ENCODE measurements around the gene TRAPPC3L. TPM values are rescaled to one million over a fixed set of nuclear protein-coding genes. Genes with fewer than 3 reads are reported as not detected.

Gene TRAPPC3L
- total RNA-seq (2014; rRNA removed; shearing (Covaris generic)), result not detected in 2 replicates

DNA sequence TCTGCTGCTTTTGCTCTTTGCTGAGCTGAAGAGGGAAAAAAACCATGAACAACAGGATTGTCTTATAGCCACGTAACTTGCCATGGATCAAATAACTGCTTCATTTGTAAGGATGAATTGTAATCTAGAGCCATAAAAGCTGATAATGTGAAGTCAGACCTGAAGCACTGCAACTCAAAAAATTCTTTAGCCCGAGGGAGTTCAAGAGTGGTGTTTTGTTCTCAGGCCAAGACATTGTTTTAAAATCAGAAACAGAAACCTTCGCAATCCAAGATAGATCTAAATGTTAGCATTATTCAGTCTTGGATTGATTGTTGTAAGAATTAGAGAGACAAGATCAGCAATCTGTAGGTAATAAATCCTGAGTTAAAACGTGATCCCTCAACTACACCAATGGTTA lies at the start of gene TRAPPC3L:
TRAPPC3L (minus strand) TSS at position 34 of the 400 bp plus-strand sequence. CDS start 170 bp downstream, outside the sequence.
- DNase-seq, result no peak
- Histone ChIP-seq H3K36me3 (replicated peaks; ENCODE audit: control insufficient read depth, insufficient read depth, low read length) (no peaks in the 10 kb centered on the region), H3K4me3 (ENCODE audit: insufficient read depth, low read depth, low read length) (no peak within 1 kb of the TSS), H3K27me3 (ENCODE audit: control insufficient read depth, insufficient read depth, low read length) (no peaks in the 10 kb centered on the region)

DNA sequence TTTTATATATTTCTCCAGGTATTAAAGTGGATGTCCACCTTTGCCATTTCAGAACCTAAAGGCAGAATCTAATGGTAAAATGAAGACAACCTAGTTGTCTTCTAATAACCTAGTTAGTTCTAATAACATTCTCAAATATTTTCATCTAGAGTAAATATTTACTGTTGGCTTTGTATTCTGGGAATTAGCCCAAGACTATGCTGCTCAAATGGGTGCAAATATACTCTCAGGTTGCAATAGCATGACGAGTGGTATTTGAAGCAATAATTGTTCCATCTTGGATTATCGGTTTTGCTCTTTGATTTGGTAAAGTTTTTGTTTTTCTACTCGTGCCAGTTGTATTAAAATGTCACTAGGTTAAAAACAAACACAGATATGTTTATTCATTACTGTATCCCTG lies 49.8 kb upstream of the TRAPPC3L start:
- peaks cover 7% of the 10 kb centered on the region for H3K36me3 ChIP-seq (replicated peaks; ENCODE audit: control insufficient read depth, insufficient read depth, low read length)
- no peak overlapping the region for H3K4me3 ChIP-seq (ENCODE audit: insufficient read depth, low read depth, low read length)
- H3K27me3 ChIP-seq (ENCODE audit: control insufficient read depth, insufficient read depth, low read length), result no peaks in the 10 kb centered on the region
- no peak for DNase-seq

DNA sequence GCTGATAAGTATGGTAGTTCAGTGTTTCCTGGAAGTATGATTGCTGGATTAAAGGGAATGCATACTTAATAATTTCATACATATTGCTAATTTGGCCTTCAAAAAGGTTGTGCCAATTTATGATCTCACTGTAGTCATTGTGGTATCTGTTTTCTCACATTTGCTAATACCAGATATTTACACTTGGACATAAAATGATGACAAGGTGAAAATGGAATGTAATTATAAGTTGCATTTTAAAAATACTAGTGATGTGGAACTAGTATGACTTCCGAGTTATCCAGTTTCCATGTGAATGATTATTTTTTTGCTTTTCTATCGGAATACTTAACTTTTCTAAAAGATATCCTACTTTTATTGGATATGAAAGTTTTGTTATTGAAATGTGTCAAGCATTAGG lies 41.3 kb upstream of the TRAPPC3L start:
- H3K4me3 ChIP-seq (ENCODE audit: insufficient read depth, low read depth, low read length), result no peak overlapping the region
- no peak for DNase-seq
- no peaks in the 10 kb centered on the region for H3K27me3 ChIP-seq (ENCODE audit: control insufficient read depth, insufficient read depth, low read length)
- peaks cover 1% of the 10 kb centered on the region for H3K36me3 ChIP-seq (replicated peaks; ENCODE audit: control insufficient read depth, insufficient read depth, low read length)

DNA sequence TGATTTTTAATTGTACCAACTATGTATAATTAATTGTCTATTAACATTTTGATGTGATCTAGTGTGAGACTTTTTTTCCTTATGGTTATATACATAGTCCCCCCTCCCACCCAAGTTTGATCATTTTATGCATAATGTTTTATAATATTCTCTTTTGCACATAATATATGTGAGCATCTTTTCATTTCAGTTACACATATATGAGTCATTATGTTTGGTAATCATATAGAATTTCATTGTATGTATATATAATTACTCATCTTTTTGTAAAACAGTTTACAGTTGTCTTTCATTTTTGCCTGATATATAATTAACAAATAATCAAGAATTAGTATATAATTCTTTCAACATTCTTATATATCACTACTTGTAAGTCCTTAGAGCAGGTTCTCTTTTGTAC lies 40.8 kb upstream of the TRAPPC3L start:
- Histone ChIP-seq H3K36me3 (replicated peaks; ENCODE audit: control insufficient read depth, insufficient read depth, low read length) (peaks cover 1% of the 10 kb centered on the region), H3K4me3 (ENCODE audit: insufficient read depth, low read depth, low read length) (no peak overlapping the region), H3K27me3 (ENCODE audit: control insufficient read depth, insufficient read depth, low read length) (no peaks in the 10 kb centered on the region)
- no peak for DNase-seq

DNA sequence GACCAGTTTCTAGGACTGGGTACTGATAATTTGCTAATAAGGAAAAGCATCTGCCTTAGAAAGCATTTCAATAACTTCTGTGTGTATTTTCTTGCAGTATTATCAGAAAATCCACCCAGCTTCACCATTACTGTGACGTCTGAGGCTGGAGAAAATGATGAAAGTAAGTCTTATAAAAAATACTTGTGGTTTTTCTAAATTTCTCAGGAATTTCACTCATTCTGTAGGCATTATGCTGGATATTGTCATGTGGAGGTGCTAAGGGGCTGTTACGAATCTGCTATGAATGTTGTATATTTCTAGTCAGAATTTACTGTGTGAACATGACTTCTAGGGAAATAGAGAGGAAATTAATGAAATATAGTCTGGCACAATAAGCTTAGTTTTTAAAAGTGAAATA lies 34.7 kb upstream of the TRAPPC3L start:
- H3K27me3 ChIP-seq (ENCODE audit: control insufficient read depth, insufficient read depth, low read length), result no peaks in the 10 kb centered on the region
- no peaks in the 10 kb centered on the region; the same call in none of the 2 replicates for H3K36me3 ChIP-seq (replicated peaks; ENCODE audit: control insufficient read depth, insufficient read depth, low read length)
- H3K4me3 ChIP-seq (ENCODE audit: insufficient read depth, low read depth, low read length), result no peak overlapping the region
- no peak for DNase-seq

DNA sequence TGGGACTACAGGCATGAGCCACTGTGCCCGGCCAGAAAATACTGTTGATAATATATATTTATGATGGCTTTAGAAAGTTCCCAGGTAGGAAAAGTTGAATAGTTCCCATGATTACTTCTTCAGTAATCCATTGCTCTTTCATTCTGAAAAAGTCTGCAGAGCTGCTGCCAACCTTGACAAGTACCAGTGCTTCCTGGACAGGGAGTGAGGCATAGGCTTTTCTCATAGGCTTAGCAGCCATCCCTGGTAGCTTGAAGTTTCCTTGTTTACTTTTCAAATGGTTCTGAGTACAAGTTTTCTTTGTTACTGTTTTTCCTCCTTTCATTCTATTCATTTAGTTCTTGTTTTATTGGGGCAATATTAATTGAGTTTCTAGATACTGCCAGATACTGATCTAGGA lies 33.7 kb upstream of the TRAPPC3L start:
- H3K36me3 ChIP-seq (replicated peaks; ENCODE audit: control insufficient read depth, insufficient read depth, low read length), result no peaks in the 10 kb centered on the region; the same call in 1 of the 2 replicates
- no peaks in the 10 kb centered on the region for H3K27me3 ChIP-seq (ENCODE audit: control insufficient read depth, insufficient read depth, low read length)
- no peak overlapping the region for H3K4me3 ChIP-seq (ENCODE audit: insufficient read depth, low read depth, low read length)
- DNase-seq, result no peak

DNA sequence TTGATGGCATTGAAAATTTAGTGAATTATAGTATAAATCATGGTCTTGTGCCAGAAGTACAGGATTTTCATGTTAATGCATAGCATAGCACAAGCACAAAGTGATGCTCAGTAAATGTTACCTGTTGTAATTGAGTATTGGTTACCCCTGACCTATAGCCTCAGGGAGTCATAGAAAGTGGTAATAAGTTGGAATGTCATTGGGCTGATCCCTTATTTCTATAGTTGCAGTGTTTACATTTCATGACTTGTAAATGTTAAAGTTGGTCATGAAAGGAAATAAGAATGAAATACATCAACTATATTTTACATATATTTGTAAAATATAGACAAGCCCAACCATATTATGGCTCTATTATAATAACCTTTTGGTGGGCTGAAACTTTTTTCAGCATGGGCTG lies 32.9 kb upstream of the TRAPPC3L start:
- Histone ChIP-seq H3K4me3 (ENCODE audit: insufficient read depth, low read depth, low read length) (no peak overlapping the region), H3K36me3 (replicated peaks; ENCODE audit: control insufficient read depth, insufficient read depth, low read length) (no peaks in the 10 kb centered on the region; the same call in 1 of the 2 replicates), H3K27me3 (ENCODE audit: control insufficient read depth, insufficient read depth, low read length) (no peaks in the 10 kb centered on the region)
- no peak for DNase-seq

DNA sequence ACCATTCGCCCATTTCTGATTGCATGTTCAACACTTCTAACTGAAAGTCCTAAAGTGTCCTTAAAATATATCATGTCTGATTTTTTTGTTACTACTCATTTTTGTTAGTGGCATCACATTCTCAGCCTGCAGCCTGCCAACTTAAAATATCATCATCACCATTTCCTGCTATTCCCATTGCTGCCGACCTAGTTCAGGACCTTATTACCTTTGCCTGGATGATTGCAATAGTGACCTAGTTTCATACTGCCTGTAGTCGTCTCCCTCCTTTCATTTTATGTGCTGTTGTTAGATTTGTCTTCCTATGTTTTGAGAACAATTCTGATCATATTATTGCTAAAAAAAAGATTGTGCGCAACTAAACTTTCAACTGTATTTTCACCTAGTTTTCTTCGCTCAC lies 32.0 kb upstream of the TRAPPC3L start:
- Histone ChIP-seq H3K4me3 (ENCODE audit: insufficient read depth, low read depth, low read length) (no peak overlapping the region), H3K27me3 (ENCODE audit: control insufficient read depth, insufficient read depth, low read length) (no peaks in the 10 kb centered on the region), H3K36me3 (replicated peaks; ENCODE audit: control insufficient read depth, insufficient read depth, low read length) (no peaks in the 10 kb centered on the region)
- DNase-seq, result no peak

DNA sequence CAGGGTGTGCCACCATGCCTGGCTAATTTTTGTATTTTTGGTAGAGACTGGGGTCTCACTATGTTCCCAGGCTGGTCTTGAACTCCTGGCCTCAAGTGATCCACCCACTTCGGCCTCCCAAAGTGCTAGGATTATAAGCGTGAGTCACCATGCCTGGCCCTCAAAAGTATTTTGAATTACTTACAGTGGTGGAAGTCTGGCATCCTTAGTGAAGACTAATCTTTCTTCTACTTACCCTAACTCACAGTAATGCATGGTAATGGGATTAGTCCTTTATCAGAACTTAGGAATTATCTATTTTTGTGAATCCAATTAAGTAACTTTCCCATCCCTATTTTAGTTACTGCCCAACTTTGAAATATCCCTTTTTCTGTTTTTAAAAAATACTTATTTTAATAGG lies 29.7 kb upstream of the TRAPPC3L start:
- H3K4me3 ChIP-seq (ENCODE audit: insufficient read depth, low read depth, low read length), result no peak overlapping the region
- H3K27me3 ChIP-seq (ENCODE audit: control insufficient read depth, insufficient read depth, low read length), result no peaks in the 10 kb centered on the region

DNA sequence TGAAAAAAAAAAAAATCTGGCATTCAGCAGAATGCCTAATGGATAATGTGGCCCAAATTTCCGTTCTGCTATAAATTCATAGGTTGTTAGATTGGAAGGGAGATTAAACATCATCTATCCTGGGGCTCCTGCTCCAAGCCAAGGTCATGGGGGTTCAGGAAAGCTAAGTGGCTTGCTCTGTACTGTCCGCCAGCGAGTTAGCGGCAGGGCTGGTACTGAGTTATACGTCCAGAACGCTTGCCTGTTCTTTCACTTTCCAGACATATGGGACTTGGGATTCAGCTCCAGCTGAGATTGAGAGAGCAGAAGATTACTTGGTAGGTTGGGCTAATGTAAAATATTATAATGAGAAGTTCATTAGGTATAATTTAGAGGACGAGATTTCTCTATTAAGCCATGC lies 26.7 kb upstream of the TRAPPC3L start:
- H3K36me3 ChIP-seq (replicated peaks; ENCODE audit: control insufficient read depth, insufficient read depth, low read length), result no peaks in the 10 kb centered on the region
- H3K4me3 ChIP-seq (ENCODE audit: insufficient read depth, low read depth, low read length), result peak overlapping the region; percentile 91
- DNase-seq, result peak; percentile 37
- H3K27me3 ChIP-seq (ENCODE audit: control insufficient read depth, insufficient read depth, low read length), result no peaks in the 10 kb centered on the region; the same call in 1 of the 2 replicates

More for the DNA sequence above, 29.7 kb upstream of the TRAPPC3L start:
- H3K36me3 ChIP-seq (replicated peaks; ENCODE audit: control insufficient read depth, insufficient read depth, low read length), result no peaks in the 10 kb centered on the region
- no peak for DNase-seq

DNA sequence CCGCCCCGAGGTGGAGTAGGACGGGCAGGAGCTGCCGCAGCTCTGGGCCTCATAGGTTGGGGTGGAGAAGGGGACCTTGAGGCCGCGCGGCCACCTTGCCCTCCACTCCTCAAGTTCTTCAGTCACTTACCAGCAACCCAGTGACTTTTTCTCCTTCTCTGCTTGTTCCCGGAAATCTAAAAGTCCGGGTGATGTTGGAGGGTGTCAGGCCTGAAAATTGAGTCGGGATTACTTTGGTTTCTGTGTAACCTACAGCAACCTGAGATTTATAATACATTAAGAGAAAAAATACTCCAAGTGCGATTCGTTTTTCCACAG lies 26.2 kb upstream of the TRAPPC3L start:
- DNase-seq, result no peak
- Histone ChIP-seq H3K4me3 (ENCODE audit: insufficient read depth, low read depth, low read length) (peak overlapping the region; percentile 91), H3K36me3 (replicated peaks; ENCODE audit: control insufficient read depth, insufficient read depth, low read length) (no peaks in the 10 kb centered on the region), H3K27me3 (ENCODE audit: control insufficient read depth, insufficient read depth, low read length) (no peaks in the 10 kb centered on the region; the same call in 1 of the 2 replicates)

DNA sequence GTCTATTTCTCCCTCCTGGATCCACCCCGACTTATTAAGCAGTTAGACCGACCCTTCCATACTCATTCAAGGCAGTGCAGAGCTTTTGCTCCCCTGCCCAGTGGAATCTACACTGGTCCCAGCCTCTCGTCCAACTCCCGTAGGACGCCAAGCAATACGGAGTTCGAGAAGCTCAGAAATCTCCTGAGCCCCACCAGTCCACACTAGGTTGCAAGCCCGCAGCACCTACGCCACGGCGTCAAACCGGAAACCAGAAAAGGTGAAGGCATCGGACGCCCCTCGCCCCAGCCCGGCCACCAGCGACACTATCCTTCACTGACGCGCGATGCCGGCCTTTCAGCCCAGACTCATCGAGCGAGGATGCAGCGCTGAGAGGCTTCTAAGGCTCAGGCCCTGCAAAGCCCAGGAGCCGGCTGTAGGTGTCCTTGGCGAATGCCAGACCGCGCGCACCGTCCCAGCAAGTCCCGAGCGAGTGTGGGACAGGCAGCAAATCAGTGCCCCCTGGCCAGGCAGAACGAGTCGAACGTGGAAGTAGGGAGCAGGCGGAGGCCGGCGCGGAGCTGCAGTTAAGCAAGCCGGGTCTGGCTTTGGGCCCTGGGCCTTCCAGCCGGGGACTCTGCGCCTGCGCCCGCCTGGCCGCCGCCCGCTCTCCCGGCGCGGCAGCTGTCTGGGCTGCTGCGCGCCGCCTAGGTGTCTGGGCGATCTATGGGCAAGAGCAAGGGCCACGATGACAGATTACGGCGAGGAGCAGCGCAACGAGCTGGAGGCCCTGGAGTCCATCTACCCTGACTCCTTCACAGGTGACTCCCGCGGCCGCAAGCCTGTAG lies 25.6 kb upstream of the TRAPPC3L start, which contains the start of gene RWDD1:
RWDD1 (plus strand) TSS at position 649 of the 827 bp plus-strand sequence; CDS start at position 728, 79 bp downstream.
- peak within 1 kb of the TSS; percentile 91 for H3K4me3 ChIP-seq (ENCODE audit: insufficient read depth, low read depth, low read length)
- H3K36me3 ChIP-seq (replicated peaks; ENCODE audit: control insufficient read depth, insufficient read depth, low read length), result no peaks in the 10 kb centered on the region
- DNase-seq, result peak; percentile 95

DNA sequence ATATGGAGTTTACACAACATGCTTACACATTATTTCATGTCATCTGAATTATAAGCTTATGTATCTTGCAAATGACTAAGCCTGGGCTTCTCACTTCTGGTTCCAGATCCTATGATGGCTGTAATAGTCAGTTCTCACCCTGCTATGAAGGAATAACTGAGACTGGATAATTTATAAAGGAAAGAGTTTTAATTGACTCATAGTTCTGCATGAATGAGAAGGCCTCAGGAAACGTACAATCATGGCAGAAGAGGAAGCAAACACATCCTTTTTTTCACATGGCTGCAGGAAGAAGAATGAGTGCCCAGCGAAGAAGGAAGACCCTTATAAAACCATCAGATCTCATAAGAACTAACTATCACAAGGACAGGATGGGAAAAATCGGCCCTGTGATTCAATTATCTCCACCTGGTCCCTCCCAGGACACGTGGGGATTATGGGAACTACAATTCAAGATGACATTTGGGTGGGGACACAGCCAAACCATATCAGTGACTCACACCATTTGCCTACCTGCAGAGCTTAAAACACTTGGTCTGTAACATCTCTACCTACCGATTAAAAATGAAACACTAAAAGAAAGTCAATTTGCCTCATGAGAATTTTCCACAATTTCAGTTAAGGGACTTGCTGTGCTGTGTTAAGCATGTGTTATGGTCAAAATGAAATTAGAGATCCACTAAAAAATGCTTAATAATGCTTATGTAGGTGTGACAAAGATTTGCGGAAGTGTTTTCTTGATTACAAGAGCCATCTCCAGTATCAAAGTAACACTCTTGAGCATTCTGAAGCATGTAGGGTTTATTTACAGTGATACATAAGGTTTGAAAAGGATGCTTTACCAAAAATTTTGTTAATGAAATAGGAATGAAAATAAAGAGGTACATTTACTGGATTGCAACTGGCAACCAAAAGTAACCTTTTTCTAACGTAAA lies 23.6 kb upstream of the TRAPPC3L start:
- Histone ChIP-seq H3K27me3 (ENCODE audit: control insufficient read depth, insufficient read depth, low read length) (no peaks in the 10 kb centered on the region; the same call in 1 of the 2 replicates), H3K4me3 (ENCODE audit: insufficient read depth, low read depth, low read length) (no peak overlapping the region), H3K36me3 (replicated peaks; ENCODE audit: control insufficient read depth, insufficient read depth, low read length) (no peaks in the 10 kb centered on the region)
- DNase-seq, result no peak

More for the DNA sequence above, 25.6 kb upstream of the TRAPPC3L start, which contains the start of gene RWDD1:
- H3K27me3 ChIP-seq (ENCODE audit: control insufficient read depth, insufficient read depth, low read length), result no peaks in the 10 kb centered on the region; the same call in 1 of the 2 replicates

DNA sequence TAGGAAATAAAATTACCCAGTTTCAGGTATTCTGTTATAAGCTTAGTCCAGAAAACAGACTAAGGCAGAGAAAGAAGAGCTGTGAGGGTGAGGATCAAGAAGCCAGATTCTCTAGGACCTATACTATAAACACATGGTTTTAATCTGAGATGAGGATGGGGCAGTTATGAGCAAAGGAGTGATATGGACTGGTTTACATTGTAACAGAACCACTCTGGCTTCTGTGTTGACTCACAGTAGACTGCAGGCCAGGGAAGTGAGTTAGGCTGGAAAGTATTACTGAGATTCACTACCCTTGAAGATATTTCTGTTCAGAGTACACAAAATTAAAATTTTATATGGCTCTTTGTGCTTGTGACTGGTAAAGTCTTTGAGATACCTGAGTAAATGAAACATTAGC lies 22.6 kb upstream of the TRAPPC3L start:
- DNase-seq, result no peak
- Histone ChIP-seq H3K4me3 (ENCODE audit: insufficient read depth, low read depth, low read length) (no peak overlapping the region), H3K27me3 (ENCODE audit: control insufficient read depth, insufficient read depth, low read length) (no peaks in the 10 kb centered on the region; the same call in 1 of the 2 replicates), H3K36me3 (replicated peaks; ENCODE audit: control insufficient read depth, insufficient read depth, low read length) (no peaks in the 10 kb centered on the region)
